GM18867 (cell line): ENCODE measurements around the gene EPHB6.

ENCODE experiments used
- ATAC-seq: cut with Tn5 transposase; IDR thresholded peaks from one replicate; pipeline ENCODE4 v1.9.1; 2021; ENCODE audit warnings: mild to moderate bottlenecking, moderate library complexity; ENCODE audit not compliant: unreplicated experiment

EPHB6 gene

DNA sequence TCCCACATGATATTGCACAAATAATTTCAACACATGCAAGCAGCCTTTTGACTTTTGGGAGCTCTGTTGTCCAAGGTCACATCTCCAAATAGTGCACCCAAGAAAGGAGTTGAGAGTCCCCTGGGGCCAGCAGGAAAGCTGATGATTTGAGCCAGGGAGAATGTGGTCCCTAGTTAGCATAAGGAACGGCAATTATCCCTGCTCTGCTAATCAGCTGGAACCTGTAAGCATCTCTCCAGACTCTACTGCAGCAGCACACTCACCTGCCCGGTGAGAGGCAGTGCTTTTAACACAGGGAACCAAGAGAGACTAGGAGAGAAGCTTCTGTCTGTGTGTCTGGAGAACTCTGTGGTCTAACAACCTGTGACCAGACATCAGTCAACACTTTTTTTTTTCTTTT, 61.6 kb downstream of the EPHB6 start:
- ATAC-seq: no peak

DNA sequence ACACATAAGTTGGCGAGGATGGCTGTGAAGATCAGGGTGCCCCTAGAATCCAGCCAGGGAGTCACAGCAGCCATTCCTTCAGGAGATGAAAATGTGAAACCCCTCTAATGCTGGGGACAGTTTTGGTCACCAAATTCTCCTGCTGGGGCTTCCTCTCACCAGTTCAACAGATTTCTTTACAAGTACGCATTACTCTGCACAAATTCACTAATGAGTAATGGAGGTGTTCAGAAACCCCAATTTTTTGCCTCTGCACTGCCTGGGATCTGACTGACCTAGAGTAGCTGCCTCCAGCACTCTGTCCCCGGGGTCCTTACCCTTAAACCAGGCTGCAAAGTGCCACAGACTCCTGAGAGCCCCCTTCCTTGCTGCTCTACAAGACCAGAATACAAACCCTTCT, 62.6 kb downstream of the EPHB6 start:
- no peak for ATAC-seq

DNA sequence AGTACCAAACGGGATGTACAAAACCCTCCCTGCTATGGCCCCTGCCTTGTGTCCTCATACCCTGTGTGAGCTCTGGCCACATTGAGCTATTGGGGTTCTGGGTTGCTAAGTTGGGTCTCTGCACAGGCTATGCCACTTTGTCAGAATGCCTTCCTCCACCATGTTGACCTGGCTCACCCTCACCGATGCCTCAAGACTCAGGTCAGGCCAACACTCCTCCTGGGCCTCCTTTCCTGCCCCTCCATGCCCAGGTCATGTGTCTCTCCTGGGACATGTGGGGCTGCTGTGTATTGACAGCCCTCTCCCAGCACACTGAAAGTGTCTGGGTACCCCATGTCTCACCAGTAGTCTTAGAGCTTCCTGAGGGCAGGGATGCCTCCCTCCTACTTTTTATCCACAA, 64.0 kb downstream of the EPHB6 start:
- ATAC-seq: no peak

DNA sequence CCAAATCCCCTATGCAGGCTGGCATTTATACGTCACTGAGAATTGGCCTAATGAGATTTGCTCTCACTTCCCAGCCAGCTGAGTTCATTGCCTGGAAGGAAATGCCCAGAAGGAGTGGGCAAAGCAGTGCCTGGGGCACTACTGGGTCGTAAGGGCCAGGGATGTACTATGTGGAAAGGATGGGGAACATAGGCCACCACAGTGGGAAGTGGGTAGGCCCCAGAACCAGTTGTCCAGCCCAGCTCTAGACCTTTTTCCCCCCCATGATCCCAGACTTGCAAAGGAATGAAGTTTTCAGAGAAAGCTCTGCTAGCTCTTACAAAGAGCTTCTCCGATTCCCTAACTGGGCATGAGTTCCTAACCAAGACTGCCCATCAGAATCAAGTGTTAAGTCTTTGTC, 64.8 kb downstream of the EPHB6 start:
- ATAC-seq: no peak
